GM18505 (cell line): Measurements from ENCODE around the gene ENTPD6.
"Not testable (repeated sequence)": the region's sequence is repeated elsewhere in the genome, so short reads cannot be mapped to it uniquely, and the experiment has no call there.

Experiments
- ATAC-seq: cut with Tn5 transposase; IDR thresholded peaks from one replicate; pipeline ENCODE4 v1.9.1; 2021; ENCODE audit not compliant: unreplicated experiment
- POLR2A ChIP-seq: IDR thresholded peaks from 4 replicates; pipeline ENCODE4 v1.6.1; 2011; ENCODE audit warnings: borderline replicate concordance; ENCODE audit not compliant: insufficient read depth, insufficient read length; ENCODE audit errors: extremely low read depth

ENTPD6 gene

GRCh38 chr20:25173886-25174308 lies 21.6 kb upstream of the ENTPD6 start:
- no peak for TF ChIP-seq POLR2A
- no peak for ATAC-seq

GRCh38 chr20:25176184-25176583 lies 19.3 kb upstream of the ENTPD6 start:
- TF ChIP-seq POLR2A, result no peak
- ATAC-seq, result no peak

GRCh38 chr20:25177890-25178321 lies 17.6 kb upstream of the ENTPD6 start:
- TF ChIP-seq POLR2A, result no peak
- ATAC-seq, result no peak

GRCh38 chr20:25178563-25179438 lies 16.7 kb upstream of the ENTPD6 start:
- no peak for TF ChIP-seq POLR2A
- no peak for ATAC-seq

DNA sequence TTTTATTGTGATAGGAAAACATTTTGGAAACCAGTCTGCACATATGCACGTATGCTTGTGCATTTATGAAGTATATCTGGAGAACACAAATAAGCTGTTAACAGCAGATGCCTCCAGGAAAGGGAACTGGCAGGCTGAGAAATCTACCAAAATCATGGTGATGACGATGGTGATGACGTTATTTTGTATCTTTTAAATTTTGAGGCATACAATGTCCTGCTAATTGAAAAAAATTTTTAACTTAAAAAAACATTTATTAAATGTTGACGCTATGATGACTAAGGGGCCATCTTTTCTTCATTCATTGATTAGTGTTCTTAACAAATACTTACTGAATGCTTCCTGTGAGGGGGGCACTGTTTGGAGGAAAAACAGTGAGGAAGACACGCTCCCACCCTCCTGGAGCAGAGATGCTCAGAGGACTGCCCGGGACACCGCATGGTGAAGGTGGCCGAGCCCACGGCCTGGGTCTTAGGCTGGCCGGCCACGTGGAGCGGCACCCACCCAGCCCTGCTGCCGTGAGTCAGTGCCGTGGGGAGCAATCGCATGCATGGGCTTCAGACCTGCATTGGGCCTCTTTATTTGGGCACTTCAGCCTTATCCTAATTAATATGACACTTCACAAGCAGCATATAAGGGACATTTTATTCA lies 15.9 kb upstream of the ENTPD6 start:
- TF ChIP-seq POLR2A, result no peak
- ATAC-seq, result no peak

- ATAC-seq, result not testable (repeated sequence)
Measured at GRCh38 chr20:25184391-25184790, 11.1 kb upstream of the ENTPD6 start.

GRCh38 chr20:25187220-25187619 lies 8.3 kb upstream of the ENTPD6 start:
- ATAC-seq, result no peak
- no peak for TF ChIP-seq POLR2A

GRCh38 chr20:25187635-25188034 lies 7.9 kb upstream of the ENTPD6 start:
- TF ChIP-seq POLR2A, result no peak
- no peak for ATAC-seq

GRCh38 chr20:25188218-25188617 lies 7.3 kb upstream of the ENTPD6 start:
- TF ChIP-seq POLR2A, result no peak
- no peak for ATAC-seq

- no peak for ATAC-seq
- TF ChIP-seq POLR2A, result no peak
Measured at GRCh38 chr20:25191051-25191450, 4.5 kb upstream of the ENTPD6 start.

- no peak for ATAC-seq
- TF ChIP-seq POLR2A, result no peak
Measured at GRCh38 chr20:25191689-25192088, 3.8 kb upstream of the ENTPD6 start.

- ATAC-seq, result no peak
Measured at GRCh38 chr20:25193843-25194242, 1.7 kb upstream of the ENTPD6 start.

DNA sequence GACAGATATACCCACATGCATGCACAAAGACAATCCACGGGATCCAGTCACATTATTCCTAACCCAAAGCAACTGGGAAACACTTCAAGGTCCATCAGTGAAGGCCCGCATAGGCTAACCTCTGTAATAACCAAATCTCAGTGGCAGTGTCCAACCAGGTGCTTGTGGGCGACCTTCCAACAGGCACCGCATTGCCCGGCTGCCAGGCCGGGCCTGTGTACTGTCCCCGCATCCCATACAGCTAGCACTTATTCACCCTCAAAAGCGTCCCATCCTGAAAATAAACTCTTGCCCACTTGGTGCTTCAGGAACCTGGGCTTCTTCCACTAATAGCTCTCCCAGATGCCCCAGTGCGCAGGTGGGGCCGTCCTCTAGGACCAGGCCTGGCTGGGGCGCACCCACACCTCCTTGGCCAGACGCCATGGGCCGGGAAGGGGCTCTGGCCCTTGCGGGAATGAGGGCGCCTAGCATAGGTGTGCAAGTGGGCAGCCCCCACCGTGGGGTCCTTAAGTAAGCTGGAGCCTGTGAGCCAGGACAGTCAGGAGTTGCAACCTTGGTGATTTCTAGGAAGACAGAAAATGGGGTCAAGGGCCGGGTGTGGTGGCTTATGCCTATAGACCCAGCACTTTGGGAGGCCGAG lies 1.1 kb upstream of the ENTPD6 start:
- no peak for ATAC-seq
- no peak for TF ChIP-seq POLR2A

More at GRCh38 chr20:25193843-25194242, 1.7 kb upstream of the ENTPD6 start:
- TF ChIP-seq POLR2A, result no peak
